Hepatocyte (in vitro differentiated cells): ENCODE measurements around the gene WDTC1.

Experiments
- EZH2 ChIP-seq: fragments of 200-600 bp; sonication (generic); IDR thresholded peaks from 2 replicates; pipeline ENCODE4 v1.6.1; 2016; ENCODE audit warnings: antibody characterized with exemption, mild to moderate bottlenecking, borderline replicate concordance
- EZH2phosphoT487 ChIP-seq: fragments of 200-600 bp; sonication (generic); IDR thresholded peaks from one replicate; pipeline ENCODE4 v1.6.1; 2018; ENCODE audit warnings: antibody characterized with exemption, mild to moderate bottlenecking, low read depth, moderate library complexity; ENCODE audit not compliant: unreplicated experiment, severe bottlenecking

DNA sequence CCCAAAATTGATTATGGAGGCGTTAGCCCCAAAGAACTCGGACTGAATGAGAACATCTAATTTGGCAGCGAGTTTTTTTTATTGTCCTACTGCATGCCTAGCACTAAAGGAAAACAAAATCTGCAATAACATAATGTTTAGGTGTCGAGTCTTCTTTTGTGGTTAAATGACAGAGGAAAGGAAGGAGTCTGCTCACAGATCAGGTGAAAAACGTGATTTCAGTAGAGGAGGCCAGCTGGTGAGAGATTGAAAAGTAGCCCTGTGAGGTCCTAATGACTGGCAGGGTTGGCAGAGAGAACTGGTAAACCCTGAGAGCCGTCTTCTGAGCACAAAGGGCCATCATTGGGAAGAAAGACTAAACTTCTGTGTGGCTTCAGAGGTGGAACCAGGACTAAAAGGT is 24.2 kb downstream of the WDTC1 start:
- no peak for TF ChIP-seq EZH2phosphoT487
- TF ChIP-seq EZH2, result no peak
